ENCODE results near the gene MS4A18. TPM values are rescaled to one million over a fixed set of nuclear protein-coding genes. Genes with fewer than 3 reads are reported as not detected.
"Not testable (repeated sequence)": the region's sequence is repeated elsewhere in the genome, so short reads cannot be mapped to it uniquely, and the experiment has no call there.

MS4A18 gene
- total RNA-seq, 1 experiment from 2014 or later = not detected

DNA sequence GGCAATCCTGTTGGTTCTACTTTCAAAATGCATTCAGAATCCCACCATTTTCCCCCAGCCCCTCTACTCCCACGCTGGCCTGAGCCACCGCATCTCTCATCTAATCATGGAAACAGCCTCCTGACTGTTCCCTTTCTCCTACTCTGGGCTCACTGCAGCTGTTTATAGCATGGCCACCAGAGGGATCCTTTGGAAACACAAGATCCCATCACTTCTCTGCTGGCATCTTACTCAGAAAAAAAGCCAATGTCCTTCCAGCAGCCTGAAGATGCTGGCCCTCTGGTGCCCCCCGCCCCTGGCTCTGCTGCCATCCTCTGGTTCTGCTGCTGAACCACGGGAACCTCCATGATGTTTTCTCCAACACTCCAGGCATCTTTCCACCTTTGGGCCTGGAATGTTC, 14.0 kb upstream of the MS4A18 start:
- TF ChIP-seq, protein P1, sequence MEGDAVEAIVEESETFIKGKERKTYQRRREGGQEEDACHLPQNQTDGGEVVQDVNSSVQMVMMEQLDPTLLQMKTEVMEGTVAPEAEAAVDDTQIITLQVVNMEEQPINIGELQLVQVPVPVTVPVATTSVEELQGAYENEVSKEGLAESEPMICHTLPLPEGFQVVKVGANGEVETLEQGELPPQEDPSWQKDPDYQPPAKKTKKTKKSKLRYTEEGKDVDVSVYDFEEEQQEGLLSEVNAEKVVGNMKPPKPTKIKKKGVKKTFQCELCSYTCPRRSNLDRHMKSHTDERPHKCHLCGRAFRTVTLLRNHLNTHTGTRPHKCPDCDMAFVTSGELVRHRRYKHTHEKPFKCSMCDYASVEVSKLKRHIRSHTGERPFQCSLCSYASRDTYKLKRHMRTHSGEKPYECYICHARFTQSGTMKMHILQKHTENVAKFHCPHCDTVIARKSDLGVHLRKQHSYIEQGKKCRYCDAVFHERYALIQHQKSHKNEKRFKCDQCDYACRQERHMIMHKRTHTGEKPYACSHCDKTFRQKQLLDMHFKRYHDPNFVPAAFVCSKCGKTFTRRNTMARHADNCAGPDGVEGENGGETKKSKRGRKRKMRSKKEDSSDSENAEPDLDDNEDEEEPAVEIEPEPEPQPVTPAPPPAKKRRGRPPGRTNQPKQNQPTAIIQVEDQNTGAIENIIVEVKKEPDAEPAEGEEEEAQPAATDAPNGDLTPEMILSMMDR (IDR thresholded peaks at IDR 0.05; ENCODE audit: unreplicated experiment) = no peak
- peaks cover 10% of the 10 kb centered on the region for H3K27me3 Mint-ChIP-seq (ENCODE audit: insufficient read depth, unreplicated experiment)
- BruUV-seq (replicated peaks) = no TSS peak
- POLR2A ChIA-PET = no interaction called here
- no peak overlapping the region for H3K4me3 Mint-ChIP-seq (ENCODE audit: unreplicated experiment)
- no peaks in the 10 kb centered on the region for H3K9me3 Mint-ChIP-seq (ENCODE audit: unreplicated experiment)
- peak; percentile 6 for DNase-seq (ENCODE audit: unreplicated experiment)
- intact Hi-C loops (cut with micrococcal nuclease) = no loop called here
- no peak overlapping the region for H3K27ac Mint-ChIP-seq (ENCODE audit: low read depth, unreplicated experiment)
- no peaks in the 10 kb centered on the region for H3K36me3 Mint-ChIP-seq (ENCODE audit: insufficient read depth, unreplicated experiment)
- CTCF ChIA-PET = no interaction called here
- H3K4me1 Mint-ChIP-seq (ENCODE audit: insufficient read depth, unreplicated experiment) = no peaks in the 10 kb centered on the region

DNA sequence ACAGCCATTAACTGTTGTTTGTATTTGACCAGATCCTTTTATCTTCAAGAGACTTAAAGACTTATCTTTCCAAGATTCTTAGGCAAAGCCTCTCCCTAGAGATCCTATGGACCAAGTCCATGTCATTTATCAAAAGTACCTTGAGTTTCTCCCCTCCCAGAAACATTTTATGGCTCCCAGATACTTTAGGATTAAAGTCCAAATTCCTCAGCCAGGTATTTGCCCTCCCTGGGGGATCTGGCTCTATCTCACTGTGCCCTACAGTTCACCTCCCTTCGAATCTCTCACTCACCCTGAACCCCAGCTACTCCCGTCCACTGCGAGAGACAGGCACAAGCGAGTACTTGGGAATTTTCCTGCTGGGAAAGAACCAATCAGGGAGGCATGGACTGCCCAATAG, 13.2 kb upstream of the MS4A18 start:
- Mint-ChIP-seq H3K27ac (ENCODE audit: low read depth, unreplicated experiment) (no peak overlapping the region), H3K27me3 (ENCODE audit: insufficient read depth, unreplicated experiment) (peaks cover 10% of the 10 kb centered on the region), H3K9me3 (ENCODE audit: unreplicated experiment) (no peaks in the 10 kb centered on the region), H3K36me3 (ENCODE audit: insufficient read depth, unreplicated experiment) (no peaks in the 10 kb centered on the region), H3K4me3 (ENCODE audit: unreplicated experiment) (no peak overlapping the region), H3K4me1 (ENCODE audit: insufficient read depth, unreplicated experiment) (no peaks in the 10 kb centered on the region)
- POLR2A ChIA-PET = no interaction called here
- no peak for DNase-seq (ENCODE audit: unreplicated experiment)
- CTCF ChIA-PET = no interaction called here
- intact Hi-C loops (cut with micrococcal nuclease) = no loop called here
- TF ChIP-seq, protein P1 (IDR thresholded peaks at IDR 0.05; ENCODE audit: unreplicated experiment) = no peak
- no TSS peak for BruUV-seq (replicated peaks)

DNA sequence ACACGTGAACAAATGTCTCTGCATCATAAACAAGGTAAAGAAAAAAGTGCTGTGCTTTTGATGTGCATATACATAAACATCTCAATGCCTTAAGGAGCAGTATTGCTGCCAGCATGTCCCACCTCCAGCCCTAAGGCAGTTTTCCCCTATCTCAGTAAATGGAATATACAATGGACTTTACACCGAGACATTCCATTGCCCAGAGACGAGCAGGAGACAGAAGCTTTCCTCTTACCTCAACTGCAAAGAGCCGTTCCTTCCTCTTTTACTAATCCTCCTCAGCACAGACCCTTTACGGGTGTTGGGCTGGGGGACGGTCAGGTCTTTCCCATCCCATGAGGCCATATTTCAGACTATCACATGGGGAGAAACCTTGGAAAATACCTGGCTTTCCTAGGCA, 11.1 kb upstream of the MS4A18 start:
- peaks cover 10% of the 10 kb centered on the region for H3K27me3 Mint-ChIP-seq (ENCODE audit: insufficient read depth, unreplicated experiment)
- H3K4me1 Mint-ChIP-seq (ENCODE audit: insufficient read depth, unreplicated experiment); H3K36me3 Mint-ChIP-seq (ENCODE audit: insufficient read depth, unreplicated experiment); H3K4me3 Mint-ChIP-seq (ENCODE audit: unreplicated experiment); H3K9me3 Mint-ChIP-seq (ENCODE audit: unreplicated experiment); intact Hi-C loops (cut with micrococcal nuclease); POLR2A ChIA-PET; BruUV-seq (replicated peaks); H3K27ac Mint-ChIP-seq (ENCODE audit: low read depth, unreplicated experiment); DNase-seq (ENCODE audit: unreplicated experiment); CTCF ChIA-PET: not testable (repeated sequence)

DNA sequence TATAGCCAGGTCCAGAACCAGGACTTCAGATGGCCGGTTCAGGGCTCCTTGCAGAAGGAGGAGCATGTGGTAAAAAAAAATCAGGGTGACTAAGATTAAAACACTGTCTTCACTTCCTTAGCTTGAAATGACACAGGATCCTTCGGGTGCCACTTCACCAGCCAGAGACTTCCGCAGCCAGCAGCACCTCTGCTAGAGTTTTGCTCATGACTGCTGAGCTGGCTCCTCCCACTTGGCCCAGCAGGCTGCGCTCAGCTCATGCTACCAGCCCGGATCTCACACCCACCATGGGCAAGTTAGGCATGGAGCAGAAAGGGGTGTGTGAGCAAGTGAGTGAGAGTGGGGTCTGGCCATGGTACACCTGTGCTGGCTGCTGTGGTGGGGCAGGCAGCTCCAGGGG, 6.6 kb upstream of the MS4A18 start:
- ChIA-PET CTCF (no interaction called here), POLR2A (no interaction called here)
- intact Hi-C loops (cut with micrococcal nuclease) = no loop called here
- Mint-ChIP-seq H3K9me3 (ENCODE audit: unreplicated experiment) (no peaks in the 10 kb centered on the region), H3K4me1 (ENCODE audit: insufficient read depth, unreplicated experiment) (no peaks in the 10 kb centered on the region), H3K4me3 (ENCODE audit: unreplicated experiment) (no peak overlapping the region), H3K27ac (ENCODE audit: low read depth, unreplicated experiment) (no peak overlapping the region), H3K36me3 (ENCODE audit: insufficient read depth, unreplicated experiment) (no peaks in the 10 kb centered on the region), H3K27me3 (ENCODE audit: insufficient read depth, unreplicated experiment) (peaks cover 16% of the 10 kb centered on the region)
- TF ChIP-seq, protein P1 (IDR thresholded peaks at IDR 0.05; ENCODE audit: unreplicated experiment) = no peak
- BruUV-seq (replicated peaks) = no TSS peak
- no peak for DNase-seq (ENCODE audit: unreplicated experiment)

DNA sequence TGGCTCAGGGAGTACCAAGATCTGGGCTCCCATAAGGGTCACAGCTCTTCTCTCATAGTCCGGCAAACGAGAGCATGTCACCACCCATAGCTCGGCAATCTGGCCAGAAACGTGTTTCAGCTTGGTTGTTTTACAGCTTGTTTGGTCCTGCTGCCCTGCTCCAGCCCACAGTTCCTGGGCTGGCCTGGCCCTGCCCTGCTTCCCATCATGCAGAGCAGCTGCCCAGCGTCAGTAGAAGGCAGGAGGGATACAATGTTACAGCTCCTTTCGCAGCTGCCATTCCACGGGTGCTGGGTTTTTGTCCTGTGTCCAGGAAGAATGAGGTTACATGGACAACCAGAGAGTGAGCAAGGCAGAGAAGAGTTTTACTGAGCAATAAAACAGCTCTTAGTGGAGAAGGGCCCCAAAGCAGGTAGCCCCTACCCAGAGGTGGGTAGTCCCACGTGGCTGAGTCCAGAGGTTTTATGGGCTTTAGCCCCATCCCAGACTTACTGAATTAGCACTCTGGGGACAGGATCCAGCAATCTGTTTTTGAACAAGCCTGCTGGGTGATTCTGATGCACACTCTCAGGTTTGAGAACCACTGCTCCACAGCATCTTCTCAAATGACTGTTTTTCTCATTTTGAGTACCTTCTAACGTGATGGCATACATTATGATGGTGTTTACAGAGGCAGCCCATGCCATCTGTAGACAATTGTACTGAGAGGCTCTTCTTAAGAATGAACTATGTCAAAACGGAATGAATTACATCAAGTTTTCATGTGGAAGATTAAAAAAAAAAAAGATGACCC, 5.8 kb upstream of the MS4A18 start:
- Mint-ChIP-seq H3K27ac (ENCODE audit: low read depth, unreplicated experiment) (no peak overlapping the region), H3K4me1 (ENCODE audit: insufficient read depth, unreplicated experiment) (no peaks in the 10 kb centered on the region), H3K9me3 (ENCODE audit: unreplicated experiment) (no peaks in the 10 kb centered on the region), H3K27me3 (ENCODE audit: insufficient read depth, unreplicated experiment) (peaks cover 20% of the 10 kb centered on the region), H3K4me3 (ENCODE audit: unreplicated experiment) (no peak overlapping the region), H3K36me3 (ENCODE audit: insufficient read depth, unreplicated experiment) (no peaks in the 10 kb centered on the region)
- TF ChIP-seq, protein P1 (IDR thresholded peaks at IDR 0.05; ENCODE audit: unreplicated experiment) = no peak
- no peak for DNase-seq (ENCODE audit: unreplicated experiment)
- intact Hi-C loops (cut with micrococcal nuclease) = no loop called here
- no TSS peak for BruUV-seq (replicated peaks)
- ChIA-PET CTCF (no interaction called here), POLR2A (no interaction called here)

All from MCF 10A (cell line).